Activated naive CD8-positive, alpha-beta T cell (primary cell): Measurements from ENCODE around the gene ZSCAN10.
"Not testable (repeated sequence)": the region's sequence is repeated elsewhere in the genome, so short reads cannot be mapped to it uniquely, and the experiment has no call there.

Source experiments
- H3K27ac Mint-ChIP-seq: one replicate; pipeline ENCODE4 v1.8.0; 2021; ENCODE audit warnings: mixed read lengths
- H3K27me3 Mint-ChIP-seq: one replicate; pipeline ENCODE4 v1.8.0; 2021; ENCODE audit warnings: mixed read lengths
- H3K36me3 Mint-ChIP-seq: one replicate; pipeline ENCODE4 v1.8.0; 2021; ENCODE audit warnings: mixed read lengths
- H3K4me1 Mint-ChIP-seq: one replicate; pipeline ENCODE4 v1.8.0; 2021; ENCODE audit warnings: low read depth, mixed read lengths
- H3K4me3 Mint-ChIP-seq: one replicate; pipeline ENCODE4 v1.8.0; 2021; ENCODE audit warnings: mild to moderate bottlenecking, mixed read lengths
- H3K9me3 Mint-ChIP-seq: one replicate; pipeline ENCODE4 v1.8.0; 2021; ENCODE audit warnings: low read depth, mixed read lengths

ZSCAN10 gene

DNA sequence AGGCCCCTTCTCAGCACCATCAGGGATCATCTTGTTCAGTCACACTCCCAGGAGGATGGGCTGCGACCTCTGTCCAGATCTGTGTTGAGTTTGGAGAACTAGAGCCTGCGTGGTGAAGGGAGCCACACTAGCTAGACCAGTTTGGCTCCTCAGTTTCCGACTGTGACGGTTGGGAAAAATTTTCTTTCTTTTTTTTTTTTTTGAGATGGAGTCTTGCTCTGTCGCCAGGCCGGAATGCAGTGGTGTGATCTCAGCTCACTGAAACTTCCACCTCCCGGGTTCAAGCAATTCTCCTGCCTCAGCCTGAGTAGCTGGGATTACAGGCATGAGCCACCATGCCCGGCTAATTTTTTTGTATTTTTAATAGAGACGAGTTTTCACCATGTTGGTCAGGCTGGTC, 40.5 kb upstream of the ZSCAN10 start:
- H3K36me3 Mint-ChIP-seq, H3K4me1 Mint-ChIP-seq, H3K27ac Mint-ChIP-seq: not testable (repeated sequence)

GRCh38 chr16:3138823-3139426, 39.8 kb upstream of the ZSCAN10 start:
- H3K4me1 Mint-ChIP-seq, result peaks cover 10% of the 10 kb centered on the region
- no peaks in the 10 kb centered on the region for H3K9me3 Mint-ChIP-seq
- H3K4me3 Mint-ChIP-seq, result no peak overlapping the region
- H3K27me3 Mint-ChIP-seq, result no peaks in the 10 kb centered on the region
- peaks cover 6% of the 10 kb centered on the region for H3K36me3 Mint-ChIP-seq
- H3K27ac Mint-ChIP-seq, result no peak overlapping the region

More for the DNA sequence above, 40.5 kb upstream of the ZSCAN10 start:
- not testable (repeated sequence) for H3K4me3 Mint-ChIP-seq, H3K27me3 Mint-ChIP-seq, H3K9me3 Mint-ChIP-seq

GRCh38 chr16:3138342-3138741, 39.2 kb upstream of the ZSCAN10 start:
- Mint-ChIP-seq H3K9me3 (no peaks in the 10 kb centered on the region), H3K27me3 (no peaks in the 10 kb centered on the region), H3K27ac (no peak overlapping the region), H3K36me3 (peaks cover 6% of the 10 kb centered on the region), H3K4me3 (no peak overlapping the region), H3K4me1 (peaks cover 13% of the 10 kb centered on the region)

GRCh38 chr16:3137267-3137666, 38.2 kb upstream of the ZSCAN10 start:
- Mint-ChIP-seq H3K36me3 (peaks cover 3% of the 10 kb centered on the region), H3K27ac (no peak overlapping the region), H3K4me1 (peaks cover 18% of the 10 kb centered on the region)

DNA sequence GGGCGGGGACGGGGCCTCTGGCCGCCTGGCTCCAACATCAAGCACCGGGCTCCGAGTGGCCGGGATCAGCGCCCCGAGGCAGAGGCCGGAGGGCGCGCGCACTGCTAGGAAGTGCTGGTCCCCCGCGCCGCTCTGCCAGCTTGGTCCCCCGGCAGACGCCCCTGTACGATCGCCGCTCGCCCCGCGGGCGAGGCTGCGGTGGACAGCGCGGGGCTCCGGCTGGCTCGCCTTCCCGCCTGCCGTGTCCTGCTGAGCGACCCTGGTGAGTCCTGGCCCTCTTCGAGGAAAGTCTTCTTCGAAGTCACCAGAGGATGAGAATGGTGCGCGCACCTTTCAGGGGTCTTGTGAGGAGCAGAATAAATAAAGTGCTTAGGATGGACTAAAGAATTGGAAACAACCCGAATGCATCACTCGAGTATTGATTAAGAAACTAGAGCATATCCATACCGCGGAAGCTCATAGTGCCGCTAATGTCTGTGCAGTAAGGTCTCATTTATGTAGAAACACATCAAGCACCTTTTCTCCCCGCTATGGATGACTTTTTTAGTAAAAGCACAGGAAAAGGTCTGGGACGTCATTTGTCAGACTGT, 36.1 kb upstream of the ZSCAN10 start:
- peaks cover 4% of the 10 kb centered on the region for H3K36me3 Mint-ChIP-seq
- no peaks in the 10 kb centered on the region for H3K9me3 Mint-ChIP-seq
- H3K4me3 Mint-ChIP-seq, result peak overlapping the region; percentile 99
- H3K27me3 Mint-ChIP-seq, result no peaks in the 10 kb centered on the region
- peaks cover 23% of the 10 kb centered on the region for H3K4me1 Mint-ChIP-seq
- peak overlapping the region; percentile 89 for H3K27ac Mint-ChIP-seq

More at GRCh38 chr16:3137267-3137666, 38.2 kb upstream of the ZSCAN10 start:
- no peak overlapping the region for H3K4me3 Mint-ChIP-seq
- H3K9me3 Mint-ChIP-seq, result no peaks in the 10 kb centered on the region
- H3K27me3 Mint-ChIP-seq, result no peaks in the 10 kb centered on the region

- Mint-ChIP-seq H3K36me3 (peaks cover 4% of the 10 kb centered on the region), H3K4me3 (peak within 1 kb of the TSS; percentile 99), H3K27ac (peak within 1 kb of the TSS; percentile 97), H3K27me3 (no peaks in the 10 kb centered on the region), H3K4me1 (peaks cover 27% of the 10 kb centered on the region), H3K9me3 (no peaks in the 10 kb centered on the region)
Measured at GRCh38 chr16:3134338-3135125, 35.4 kb upstream of the ZSCAN10 start, which contains the start of gene ZNF213. ZNF213 (plus strand) TSS chr16:3135029; CDS start chr16:3137281, 2,252 bp downstream.

DNA sequence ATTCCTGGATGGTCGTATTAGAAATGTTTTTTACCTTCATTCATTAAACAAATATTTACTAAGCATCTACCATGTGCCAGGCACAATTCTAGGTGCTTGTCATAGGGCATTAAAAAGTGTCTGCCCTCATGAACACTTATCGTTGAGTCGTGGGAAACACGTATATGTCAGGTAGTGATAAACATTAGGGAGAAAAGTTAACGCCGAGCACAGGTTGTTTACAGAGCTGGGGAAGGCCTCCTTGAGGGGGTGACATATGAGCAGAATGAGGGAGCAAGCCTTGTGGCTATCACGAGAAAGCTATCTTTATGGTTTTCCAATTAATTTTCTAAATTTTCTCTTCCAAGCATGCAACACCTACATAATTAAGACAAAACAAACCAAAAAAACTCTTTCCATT, 34.8 kb upstream of the ZSCAN10 start:
- H3K4me1 Mint-ChIP-seq, result peaks cover 34% of the 10 kb centered on the region
- peak overlapping the region; percentile 99 for H3K4me3 Mint-ChIP-seq
- no peaks in the 10 kb centered on the region for H3K27me3 Mint-ChIP-seq
- H3K27ac Mint-ChIP-seq, result peak overlapping the region; percentile 97
- peaks cover 2% of the 10 kb centered on the region for H3K36me3 Mint-ChIP-seq
- no peaks in the 10 kb centered on the region for H3K9me3 Mint-ChIP-seq

- Mint-ChIP-seq H3K36me3 (peaks cover 2% of the 10 kb centered on the region), H3K9me3 (no peaks in the 10 kb centered on the region), H3K4me1 (peaks cover 45% of the 10 kb centered on the region), H3K27me3 (no peaks in the 10 kb centered on the region), H3K27ac (peak overlapping the region; percentile 41), H3K4me3 (peak overlapping the region; percentile 20)
Measured at GRCh38 chr16:3131755-3132377, 32.8 kb upstream of the ZSCAN10 start.

DNA sequence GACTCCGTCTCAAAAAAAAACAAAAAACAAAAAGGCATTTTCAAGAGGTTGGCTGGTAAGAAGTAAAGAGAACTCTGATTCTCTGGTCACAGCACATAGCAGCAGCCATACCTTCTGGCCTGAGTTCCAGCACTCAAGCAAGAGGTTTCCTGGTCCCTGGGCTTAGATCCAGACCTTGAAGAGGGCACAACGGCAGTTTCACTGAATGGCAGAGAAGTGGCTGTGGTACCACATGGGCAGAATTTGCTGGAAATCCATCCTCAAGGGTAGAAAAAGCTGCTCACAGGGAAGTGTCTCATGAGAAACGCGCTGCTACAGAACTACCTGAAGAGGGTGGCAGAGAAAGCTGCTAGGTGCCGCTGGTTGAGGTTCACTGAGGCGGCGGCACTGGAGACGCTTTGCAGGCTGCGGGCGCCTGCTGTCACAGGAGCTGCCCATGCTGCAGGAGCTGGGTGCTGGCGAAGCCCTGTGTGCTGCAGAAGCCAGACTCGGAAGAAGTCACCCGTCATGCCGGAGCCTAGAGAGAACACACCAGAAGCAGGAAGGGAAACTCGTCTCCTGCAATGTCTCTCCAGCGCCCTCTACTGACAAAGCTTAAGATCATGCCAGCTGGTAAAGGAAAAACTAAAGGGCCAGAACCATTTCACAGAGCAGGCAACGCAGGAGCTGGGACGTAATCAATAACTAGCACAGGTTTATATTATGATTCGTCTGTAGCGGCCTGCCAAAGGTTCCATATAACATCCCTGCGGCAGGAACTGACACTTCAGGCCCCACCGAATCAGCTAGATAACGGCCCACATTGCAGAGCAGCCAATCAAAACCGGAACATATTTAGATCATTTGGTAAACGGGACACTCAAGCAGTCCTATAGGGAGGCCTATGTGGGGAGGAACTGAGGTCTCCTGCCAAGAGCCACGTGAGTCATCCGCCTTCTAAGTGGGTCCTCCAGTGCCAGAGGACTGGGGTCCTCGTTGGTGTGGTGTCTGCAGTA, 30.3 kb upstream of the ZSCAN10 start:
- H3K27me3 Mint-ChIP-seq, result no peaks in the 10 kb centered on the region
- peaks cover 50% of the 10 kb centered on the region for H3K4me1 Mint-ChIP-seq

GRCh38 chr16:3127745-3128144, 28.7 kb upstream of the ZSCAN10 start:
- peak overlapping the region; percentile 35 for H3K4me3 Mint-ChIP-seq
- no peaks in the 10 kb centered on the region for H3K27me3 Mint-ChIP-seq
- H3K27ac Mint-ChIP-seq, result peak overlapping the region; percentile 50
- H3K36me3 Mint-ChIP-seq, result peaks cover 2% of the 10 kb centered on the region
- H3K9me3 Mint-ChIP-seq, result no peaks in the 10 kb centered on the region
- H3K4me1 Mint-ChIP-seq, result peaks cover 46% of the 10 kb centered on the region

More for the DNA sequence above, 30.3 kb upstream of the ZSCAN10 start:
- H3K9me3 Mint-ChIP-seq, result no peaks in the 10 kb centered on the region
- H3K4me3 Mint-ChIP-seq, result peak overlapping the region; percentile 87
- peak overlapping the region; percentile 42 for H3K27ac Mint-ChIP-seq
- H3K36me3 Mint-ChIP-seq, result peaks cover 2% of the 10 kb centered on the region

DNA sequence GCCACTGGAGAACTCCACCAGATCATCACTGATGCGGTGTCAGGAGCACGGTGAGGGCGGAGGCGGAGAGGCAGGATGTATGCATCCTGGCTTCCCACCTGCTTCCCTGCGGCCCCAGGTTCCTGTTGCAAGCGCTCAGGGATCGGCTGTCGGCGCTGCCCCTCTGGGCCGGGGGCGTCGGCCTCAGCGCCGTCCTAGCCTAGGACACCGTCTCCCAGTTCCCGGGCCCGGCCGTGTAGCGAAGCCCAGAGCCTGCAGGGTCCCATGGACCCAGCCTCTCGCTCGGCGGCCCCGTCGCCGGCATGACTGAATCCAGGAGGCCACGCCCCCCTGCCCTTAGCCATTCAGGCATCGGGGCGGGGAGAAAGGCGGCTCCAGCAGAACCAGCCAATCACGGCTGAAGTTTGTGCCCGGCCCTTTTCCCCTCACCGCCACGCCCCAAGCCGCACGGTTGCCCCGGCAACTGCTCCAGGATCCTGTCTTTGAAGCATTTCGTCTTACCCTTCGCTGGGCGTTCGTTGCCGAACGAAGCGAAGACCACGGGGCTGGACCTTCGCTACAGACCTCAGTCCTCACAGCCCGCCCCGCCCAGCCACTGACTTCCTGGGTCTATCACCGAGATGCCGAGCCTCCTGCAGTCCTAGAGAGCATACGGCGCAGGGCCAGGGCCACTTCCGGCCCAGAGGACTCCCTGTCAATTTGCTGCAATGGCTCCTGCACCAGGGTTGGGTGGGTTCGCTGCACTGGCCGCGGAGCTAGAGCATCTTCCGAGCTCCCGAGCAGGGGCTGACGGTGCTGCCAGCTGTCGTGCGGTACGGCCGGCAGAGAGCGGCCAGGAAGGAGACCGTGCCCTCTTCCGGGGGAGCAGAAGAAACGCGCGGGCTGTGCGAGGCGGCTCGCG, 25.1 kb upstream of the ZSCAN10 start:
- H3K27me3 Mint-ChIP-seq, result no peaks in the 10 kb centered on the region
- H3K27ac Mint-ChIP-seq, result peak overlapping the region; percentile 92
- H3K9me3 Mint-ChIP-seq, result no peaks in the 10 kb centered on the region
- peak overlapping the region; percentile 95 for H3K4me3 Mint-ChIP-seq
- H3K36me3 Mint-ChIP-seq, result no peaks in the 10 kb centered on the region
- peaks cover 33% of the 10 kb centered on the region for H3K4me1 Mint-ChIP-seq

DNA sequence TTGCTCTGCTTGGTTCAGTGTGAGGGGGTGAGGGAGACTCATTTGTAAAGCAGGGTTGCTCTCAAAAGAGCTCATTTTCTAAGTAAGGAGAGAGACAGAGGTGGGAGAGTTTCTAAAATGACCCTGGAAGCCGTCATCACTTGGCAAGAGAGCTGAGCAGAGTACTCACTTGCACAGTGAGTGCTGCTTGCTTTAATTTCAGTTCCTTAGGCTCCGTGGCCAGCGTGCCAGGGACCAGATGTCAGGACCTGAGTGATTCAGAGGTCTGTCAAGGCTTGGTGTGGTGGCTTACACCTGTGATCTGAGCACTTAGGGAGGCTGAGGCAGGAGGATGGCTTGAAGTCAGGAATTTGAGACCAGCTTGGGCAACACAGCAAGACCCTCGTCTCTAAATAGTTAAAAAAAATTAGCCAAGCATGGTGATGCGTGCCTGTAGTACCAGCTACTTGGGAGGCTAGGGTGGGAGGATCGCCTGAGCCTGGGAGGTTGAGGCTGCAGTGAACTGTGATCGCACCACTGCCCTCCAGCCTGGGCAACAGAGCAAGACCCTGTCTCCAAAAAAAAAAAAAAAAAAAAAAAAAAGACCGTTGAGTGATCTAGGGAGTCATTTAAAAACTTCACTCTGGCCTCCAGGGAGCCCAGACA, 24.0 kb upstream of the ZSCAN10 start:
- Mint-ChIP-seq H3K36me3 (no peaks in the 10 kb centered on the region), H3K4me1 (peaks cover 24% of the 10 kb centered on the region), H3K27ac (peak overlapping the region; percentile 74), H3K9me3 (no peaks in the 10 kb centered on the region), H3K4me3 (peak overlapping the region; percentile 95), H3K27me3 (no peaks in the 10 kb centered on the region)
